Activated T-helper 2 cell treated with anti-CD3 and anti-CD28 coated beads, Interferon-gamma antibody, Interleukin-2, Interleukin-4, amounts not matched to agents 10 μg/mL and 5 μg/mL and 100 μg/mL, durations not matched to agents 14 hours and 24 hours and 36 hours (primary cell): ENCODE results near the gene F8. TPM values are rescaled to one million over a fixed set of nuclear protein-coding genes. Genes with fewer than 3 reads are reported as not detected.
A peak's percentile ranks its signal among the peaks of the same experiment; 100 is the strongest.
"Not testable (repeated sequence)": the region's sequence is repeated elsewhere in the genome, so short reads cannot be mapped to it uniquely, and the experiment has no call there.

Experiments
- DNase-seq: peaks from one replicate; pipeline ENCODE4 v3.0.0; 2021; ENCODE audit warnings: low spot score
- H3K27ac Mint-ChIP-seq: one replicate; pipeline ENCODE4 v1.8.0; 2021; ENCODE audit warnings: mixed read lengths
- H3K27me3 Mint-ChIP-seq: one replicate; pipeline ENCODE4 v1.8.0; 2021; ENCODE audit warnings: low read depth, mixed read lengths
- H3K36me3 Mint-ChIP-seq: one replicate; pipeline ENCODE4 v1.8.0; 2021; ENCODE audit warnings: low read depth, mixed read lengths
- H3K4me1 Mint-ChIP-seq: one replicate; pipeline ENCODE4 v1.8.0; 2021; ENCODE audit warnings: low read depth, mixed read lengths
- H3K4me3 Mint-ChIP-seq: one replicate; pipeline ENCODE4 v1.8.0; 2021; ENCODE audit warnings: low read depth, mild to moderate bottlenecking, moderate library complexity, mixed read lengths
- H3K9me3 Mint-ChIP-seq: one replicate; pipeline ENCODE4 v1.8.0; 2021; ENCODE audit warnings: mixed read lengths
- intact Hi-C: fragments of 100-400 bp; cut with micrococcal nuclease; formaldehyde crosslinking; loops from one replicate; pipeline ENCODE4 v1.15.1; 2023
- total RNA-seq: library from RNA; stranded (reverse); gene quantifications from 2 replicates; pipeline ENCODE4 v1.2.3, GENCODE V29; 2022

F8 gene
- total RNA-seq, 1 donor from 2014 or later, result 3.7 TPM

DNA sequence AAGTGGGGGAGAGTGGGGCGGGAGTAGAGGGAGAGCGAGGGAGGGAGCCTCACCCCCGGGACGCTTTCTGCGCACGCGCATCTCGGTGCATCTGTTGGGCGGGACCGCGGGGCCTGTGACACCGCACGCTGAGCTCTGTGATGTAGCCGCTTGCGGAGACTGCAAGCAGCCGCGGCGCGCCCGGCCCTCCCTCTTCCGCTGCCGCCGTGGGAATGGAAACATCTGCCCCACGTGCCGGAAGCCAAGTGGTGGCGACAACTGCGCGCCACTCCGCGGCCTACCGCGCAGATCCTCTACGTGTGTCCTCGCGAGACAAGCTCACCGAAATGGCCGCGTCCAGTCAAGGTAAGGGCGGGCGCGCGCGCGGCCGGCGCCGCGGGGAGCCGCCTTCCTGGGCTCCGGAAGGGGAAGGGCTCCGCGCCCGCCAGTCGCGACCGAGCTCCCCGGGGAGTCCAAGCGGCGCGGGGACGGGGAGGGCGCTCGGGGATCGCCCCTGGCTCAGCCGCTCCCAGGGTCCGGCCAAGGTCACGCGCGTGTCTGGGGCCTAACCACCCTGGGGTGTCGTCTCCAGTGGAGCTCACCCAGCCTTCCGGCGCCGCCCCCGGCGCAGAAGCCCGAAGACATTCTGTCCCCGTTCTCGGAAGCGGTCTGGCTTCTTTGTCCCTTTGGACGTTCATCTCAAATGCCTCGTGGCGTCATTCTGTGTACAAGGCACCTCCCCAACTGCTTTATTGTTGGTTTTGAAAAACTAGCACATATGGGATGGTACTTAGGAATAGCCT is 4.4 kb upstream of the F8 start, which contains the start of gene FUNDC2:
Gene FUNDC2 (plus strand): TSS at position 118 of the 782 bp plus-strand sequence. CDS start 95 bp downstream, at position 213.
- H3K27ac Mint-ChIP-seq, result peak within 1 kb of the TSS; percentile 91
- peaks cover 7% of the 10 kb centered on the region for H3K27me3 Mint-ChIP-seq
- H3K4me1 Mint-ChIP-seq, result peaks cover 19% of the 10 kb centered on the region
- intact Hi-C loops, result loop anchor here (1.0 to 2.0 kb wide), 4 partner anchors 22 to 46 kb away; partner anchors contain the start of genes BRCC3, CMC4 and MTCP1
- H3K36me3 Mint-ChIP-seq, result no peaks in the 10 kb centered on the region
- DNase-seq, result peak; percentile 93
- H3K9me3 Mint-ChIP-seq, result no peaks in the 10 kb centered on the region
- peak within 1 kb of the TSS; percentile 85 for H3K4me3 Mint-ChIP-seq

DNA sequence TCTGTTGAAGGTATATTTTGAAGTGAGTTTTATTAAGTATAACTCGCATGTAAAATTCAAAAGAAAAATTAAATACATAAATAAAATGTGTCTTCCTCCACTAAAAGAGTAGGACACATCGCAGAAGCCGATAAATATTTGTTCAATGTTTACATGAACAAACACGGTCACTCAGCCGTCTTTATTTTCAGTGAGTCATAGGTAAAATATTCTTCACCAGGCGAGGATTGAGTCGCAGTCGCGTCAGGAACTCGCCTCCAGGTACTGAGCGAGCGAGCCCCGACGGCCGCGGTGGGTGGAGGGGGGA is 3.9 kb upstream of the F8 start:
- Mint-ChIP-seq H3K27me3 (peaks cover 7% of the 10 kb centered on the region), H3K36me3 (no peaks in the 10 kb centered on the region), H3K27ac (peak overlapping the region; percentile 77), H3K9me3 (no peaks in the 10 kb centered on the region), H3K4me3 (peak overlapping the region; percentile 69), H3K4me1 (peaks cover 19% of the 10 kb centered on the region)
- no peak for DNase-seq
- intact Hi-C loops, result loop anchor here (1.0 to 2.0 kb wide), 4 partner anchors 22 to 46 kb away; partner anchors contain the start of genes BRCC3, CMC4 and MTCP1

GRCh38 chrX:155023907-155024833 is 1.6 kb upstream of the F8 start:
- no peaks in the 10 kb centered on the region for H3K9me3 Mint-ChIP-seq
- peaks cover 16% of the 10 kb centered on the region for H3K4me1 Mint-ChIP-seq
- no peak overlapping the region for H3K4me3 Mint-ChIP-seq
- intact Hi-C loops, result no loop called here
- H3K36me3 Mint-ChIP-seq, result no peaks in the 10 kb centered on the region
- H3K27me3 Mint-ChIP-seq, result peaks cover 9% of the 10 kb centered on the region
- no peak for DNase-seq
- H3K27ac Mint-ChIP-seq, result no peak overlapping the region

DNA sequence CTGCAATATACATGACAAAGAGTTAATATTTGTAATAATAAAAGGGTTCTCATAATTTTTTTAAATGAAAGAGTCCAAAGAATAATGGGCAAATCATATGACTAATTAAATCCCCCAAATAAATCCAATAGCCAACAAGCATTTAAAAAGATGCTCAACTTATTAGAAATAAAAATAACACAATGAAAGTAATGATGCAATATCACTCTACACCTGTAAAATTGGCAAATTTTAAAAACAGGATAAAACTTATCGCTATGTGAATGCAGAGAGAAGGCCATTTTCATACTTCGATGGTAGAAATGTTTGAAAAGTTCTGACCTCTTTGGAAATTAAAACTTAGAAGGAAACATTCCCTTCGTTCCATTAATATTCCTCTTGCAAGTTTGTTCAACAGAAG is 1.9 kb downstream of the F8 start:
- Mint-ChIP-seq H3K27me3 (peaks cover 9% of the 10 kb centered on the region), H3K4me1 (peaks cover 5% of the 10 kb centered on the region), H3K9me3 (no peaks in the 10 kb centered on the region), H3K27ac (no peak overlapping the region), H3K4me3 (no peak overlapping the region), H3K36me3 (no peaks in the 10 kb centered on the region)
- intact Hi-C loops, result no loop called here
- no peak for DNase-seq

GRCh38 chrX:155009994-155010472 is 12.5 kb downstream of the F8 start:
- H3K9me3 Mint-ChIP-seq, result no peaks in the 10 kb centered on the region
- no peaks in the 10 kb centered on the region for H3K36me3 Mint-ChIP-seq
- intact Hi-C loops, result no loop called here
- peaks cover 2% of the 10 kb centered on the region for H3K27me3 Mint-ChIP-seq
- peaks cover 2% of the 10 kb centered on the region for H3K4me1 Mint-ChIP-seq
- no peak overlapping the region for H3K4me3 Mint-ChIP-seq
- no peak overlapping the region for H3K27ac Mint-ChIP-seq
- DNase-seq, result no peak

- H3K36me3 Mint-ChIP-seq, H3K27me3 Mint-ChIP-seq, DNase-seq, H3K4me3 Mint-ChIP-seq, H3K4me1 Mint-ChIP-seq, H3K27ac Mint-ChIP-seq, H3K9me3 Mint-ChIP-seq, intact Hi-C loops: not testable (repeated sequence)
Measured at GRCh38 chrX:155008578-155008977, 13.9 kb downstream of the F8 start.

GRCh38 chrX:155006913-155007671 is 15.4 kb downstream of the F8 start:
- H3K9me3 Mint-ChIP-seq, H3K36me3 Mint-ChIP-seq, intact Hi-C loops, DNase-seq, H3K4me3 Mint-ChIP-seq, H3K4me1 Mint-ChIP-seq, H3K27me3 Mint-ChIP-seq, H3K27ac Mint-ChIP-seq: not testable (repeated sequence)

- H3K27me3 Mint-ChIP-seq, H3K9me3 Mint-ChIP-seq, H3K4me3 Mint-ChIP-seq, H3K4me1 Mint-ChIP-seq, intact Hi-C loops, H3K36me3 Mint-ChIP-seq, DNase-seq, H3K27ac Mint-ChIP-seq: not testable (repeated sequence)
Measured at GRCh38 chrX:155006379-155006778, 16.1 kb downstream of the F8 start.

GRCh38 chrX:155005190-155005589 is 17.3 kb downstream of the F8 start:
- peaks cover 3% of the 10 kb centered on the region for H3K27me3 Mint-ChIP-seq
- H3K9me3 Mint-ChIP-seq, result no peaks in the 10 kb centered on the region
- no peak for DNase-seq
- H3K27ac Mint-ChIP-seq, result no peak overlapping the region
- H3K4me3 Mint-ChIP-seq, result no peak overlapping the region
- intact Hi-C loops, result no loop called here
- H3K36me3 Mint-ChIP-seq, result no peaks in the 10 kb centered on the region
- H3K4me1 Mint-ChIP-seq, result peaks cover 2% of the 10 kb centered on the region

- intact Hi-C loops, result no loop called here
- H3K9me3 Mint-ChIP-seq, result no peaks in the 10 kb centered on the region
- no peaks in the 10 kb centered on the region for H3K36me3 Mint-ChIP-seq
- H3K27ac Mint-ChIP-seq, result no peak overlapping the region
- peaks cover 2% of the 10 kb centered on the region for H3K4me1 Mint-ChIP-seq
- peaks cover 7% of the 10 kb centered on the region for H3K27me3 Mint-ChIP-seq
- no peak overlapping the region for H3K4me3 Mint-ChIP-seq
- DNase-seq, result no peak
Measured at GRCh38 chrX:155001873-155002272, 20.6 kb downstream of the F8 start.

DNA sequence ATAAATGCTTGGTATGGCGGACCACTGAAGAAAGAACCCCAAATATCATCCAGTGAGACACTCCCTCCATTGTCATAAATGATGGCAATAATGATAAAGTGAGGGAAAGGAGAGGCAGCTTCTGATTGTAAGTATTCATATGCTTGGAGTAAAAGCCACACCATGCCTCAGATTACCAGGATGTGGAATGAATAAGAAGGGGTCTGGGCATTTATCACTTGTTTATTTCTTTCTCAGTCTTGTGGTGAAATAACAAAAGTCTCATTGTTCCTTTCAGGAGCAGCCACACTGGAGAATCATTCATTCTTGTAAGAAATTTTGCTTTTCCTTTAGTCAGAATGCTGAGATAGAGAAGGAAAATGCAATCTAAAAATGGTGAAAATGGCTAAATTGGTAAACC is 21.7 kb downstream of the F8 start:
- no peak overlapping the region for H3K4me3 Mint-ChIP-seq
- no peak for DNase-seq
- H3K4me1 Mint-ChIP-seq, result peaks cover 2% of the 10 kb centered on the region
- H3K27me3 Mint-ChIP-seq, result peaks cover 7% of the 10 kb centered on the region
- no peaks in the 10 kb centered on the region for H3K9me3 Mint-ChIP-seq
- no peaks in the 10 kb centered on the region for H3K36me3 Mint-ChIP-seq
- H3K27ac Mint-ChIP-seq, result no peak overlapping the region
- intact Hi-C loops, result no loop called here

- peaks cover 2% of the 10 kb centered on the region for H3K4me1 Mint-ChIP-seq
- no peaks in the 10 kb centered on the region for H3K36me3 Mint-ChIP-seq
- H3K4me3 Mint-ChIP-seq, result no peak overlapping the region
- no peak for DNase-seq
- no peaks in the 10 kb centered on the region for H3K9me3 Mint-ChIP-seq
- no peak overlapping the region for H3K27ac Mint-ChIP-seq
- peaks cover 4% of the 10 kb centered on the region for H3K27me3 Mint-ChIP-seq
- intact Hi-C loops, result no loop called here
Measured at GRCh38 chrX:154998204-154998880, 24.2 kb downstream of the F8 start.
